Transverse colon (tissue), 4 donors: ENCODE measurements around the gene DCAF8L2.

Source experiments
- CTCF ChIP-seq, 5 experiments: fragments of 200-600 bp in 3 of 5; fragments of 450-650 bp in 2 of 5; sonication (generic) in 3 of 5; IDR thresholded peaks; 1 replicate in 2 of 5; 2 replicates in 3 of 5; pipeline ENCODE4 v1.5.1; 2016 to 2017; ENCODE audit warnings: antibody characterized with exemption in 5 of 5, inconsistent platforms in 3 of 5, mild to moderate bottlenecking in 2 of 5, moderate library complexity in 1 of 5
- POLR2A ChIP-seq: fragments of 450-650 bp; IDR thresholded peaks from one replicate; pipeline ENCODE4 v1.6.1; 2016; ENCODE audit warnings: antibody characterized with exemption, mild to moderate bottlenecking, moderate library complexity
- POLR2AphosphoS5 ChIP-seq, 3 donors: sonication (generic); formaldehyde crosslinking; IDR thresholded peaks; one replicate each; pipeline ENCODE4 v1.6.1; 2016; ENCODE audit warnings: antibody characterized with exemption in 3 of 3

GRCh38 chrX:27549688-27550087 is 40.5 kb upstream of the DCAF8L2 start:
- no peak for TF ChIP-seq CTCF (IDR thresholded peaks at IDR 0.05)
- TF ChIP-seq POLR2A = no peak
- TF ChIP-seq POLR2AphosphoS5 (IDR thresholded peaks at IDR 0.05) = no peak
